Measurements from ENCODE around the gene SUSD1. TPM values are rescaled to one million over a fixed set of nuclear protein-coding genes. Genes with fewer than 3 reads are reported as not detected.

SUSD1 gene
- polyA plus RNA-seq, 1 experiment: 24.2 TPM

DNA sequence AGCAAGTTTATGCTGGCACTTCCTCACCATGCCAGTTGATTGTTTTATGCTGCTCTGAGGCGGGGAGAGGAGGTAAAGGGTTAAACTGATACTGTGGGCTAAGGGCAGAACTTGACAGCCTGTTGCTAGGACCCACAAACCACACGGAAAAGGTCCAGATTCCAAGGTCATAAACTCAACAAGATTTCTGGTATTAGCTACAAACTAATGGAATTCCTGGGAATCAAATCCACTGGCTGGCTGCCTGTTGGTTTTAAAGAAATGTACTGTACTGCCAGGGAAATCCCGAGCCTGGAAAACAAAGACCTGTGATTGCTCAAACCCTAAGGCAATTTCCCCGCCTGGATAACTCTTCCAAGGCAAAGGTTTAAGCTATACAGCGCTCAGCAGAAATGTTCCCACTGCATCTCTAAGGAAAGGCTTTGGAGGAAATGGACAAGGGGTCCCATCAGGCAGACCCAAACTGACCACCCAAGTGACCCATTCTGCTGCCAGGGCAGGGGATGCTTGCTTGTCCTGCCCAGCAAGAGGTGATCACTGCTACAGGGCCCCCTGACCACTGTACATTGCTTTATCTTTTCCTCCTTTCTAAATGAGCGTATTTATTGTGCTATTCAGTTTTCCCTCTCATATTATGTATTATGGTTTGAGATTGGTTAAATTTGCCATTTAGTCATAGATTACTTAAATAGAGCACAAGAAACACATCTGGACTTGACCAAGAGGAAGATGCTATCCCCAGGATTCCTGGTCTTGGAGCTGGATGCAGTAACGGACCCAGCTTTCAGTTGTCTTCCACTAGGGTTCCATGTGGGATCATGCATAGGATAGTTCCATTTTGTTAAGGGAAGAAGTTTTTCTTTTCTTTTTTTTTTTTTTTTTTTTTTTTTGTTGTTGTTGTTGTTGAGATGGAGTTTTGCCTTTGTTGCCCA lies 124.3 kb downstream of the SUSD1 start:
- ChIA-PET CTCF (interaction anchor here (1.2 kb wide), 1 partner anchor 291 kb away, joined by 4 read pairs; no protein-coding TSS in a partner anchor), POLR2A (interaction anchor here (1.0 to 4.1 kb wide), 5 partner anchors 9 to 39 kb away, joined by 3 to 18 read pairs (median 4); no protein-coding TSS in a partner anchor)
- no peaks in the 10 kb centered on the region for H3K27me3 ChIP-seq (ENCODE audit: control insufficient read depth, insufficient read depth, low read length)
- DNase-seq (ENCODE audit: low read depth, low spot score): peak; percentile 92
- peaks cover 7% of the 10 kb centered on the region; the same call in 1 of the 2 replicates for H3K9me3 ChIP-seq (ENCODE audit: control insufficient read depth, insufficient read depth, low read length)
- TF ChIP-seq, protein P1, sequence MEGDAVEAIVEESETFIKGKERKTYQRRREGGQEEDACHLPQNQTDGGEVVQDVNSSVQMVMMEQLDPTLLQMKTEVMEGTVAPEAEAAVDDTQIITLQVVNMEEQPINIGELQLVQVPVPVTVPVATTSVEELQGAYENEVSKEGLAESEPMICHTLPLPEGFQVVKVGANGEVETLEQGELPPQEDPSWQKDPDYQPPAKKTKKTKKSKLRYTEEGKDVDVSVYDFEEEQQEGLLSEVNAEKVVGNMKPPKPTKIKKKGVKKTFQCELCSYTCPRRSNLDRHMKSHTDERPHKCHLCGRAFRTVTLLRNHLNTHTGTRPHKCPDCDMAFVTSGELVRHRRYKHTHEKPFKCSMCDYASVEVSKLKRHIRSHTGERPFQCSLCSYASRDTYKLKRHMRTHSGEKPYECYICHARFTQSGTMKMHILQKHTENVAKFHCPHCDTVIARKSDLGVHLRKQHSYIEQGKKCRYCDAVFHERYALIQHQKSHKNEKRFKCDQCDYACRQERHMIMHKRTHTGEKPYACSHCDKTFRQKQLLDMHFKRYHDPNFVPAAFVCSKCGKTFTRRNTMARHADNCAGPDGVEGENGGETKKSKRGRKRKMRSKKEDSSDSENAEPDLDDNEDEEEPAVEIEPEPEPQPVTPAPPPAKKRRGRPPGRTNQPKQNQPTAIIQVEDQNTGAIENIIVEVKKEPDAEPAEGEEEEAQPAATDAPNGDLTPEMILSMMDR (IDR thresholded peaks at IDR 0.05; ENCODE audit: low read depth, low read length): no peak
- H3K27ac ChIP-seq (ENCODE audit: low read depth, low read length): peak overlapping the region; percentile 97
- no peak overlapping the region for H3K4me3 ChIP-seq (ENCODE audit: low read depth, low read length)

GRCh38 chr9:112049811-112050516 lies 125.1 kb downstream of the SUSD1 start:
- H3K4me3 ChIP-seq (ENCODE audit: low read depth, low read length): no peak overlapping the region
- TF ChIP-seq, protein P1 (IDR thresholded peaks at IDR 0.05; ENCODE audit: low read depth, low read length): no peak
- no peak for DNase-seq (ENCODE audit: low read depth, low spot score)
- ChIA-PET POLR2A (interaction anchor here (1.0 to 4.1 kb wide), 5 partner anchors 8 to 38 kb away, joined by 3 to 18 read pairs (median 4); no protein-coding TSS in a partner anchor), CTCF (interaction anchor here (0.8 kb wide), 1 partner anchor 24 kb away, joined by 3 read pairs; no protein-coding TSS in a partner anchor)
- peaks cover 7% of the 10 kb centered on the region; the same call in 1 of the 2 replicates for H3K9me3 ChIP-seq (ENCODE audit: control insufficient read depth, insufficient read depth, low read length)
- peak overlapping the region; percentile 97 for H3K27ac ChIP-seq (ENCODE audit: low read depth, low read length)
- H3K27me3 ChIP-seq (ENCODE audit: control insufficient read depth, insufficient read depth, low read length): no peaks in the 10 kb centered on the region

- Histone ChIP-seq H3K9me3 (ENCODE audit: control insufficient read depth, insufficient read depth, low read length) (peaks cover 7% of the 10 kb centered on the region; the same call in 1 of the 2 replicates), H3K4me3 (ENCODE audit: low read depth, low read length) (no peak overlapping the region), H3K27ac (ENCODE audit: low read depth, low read length) (peak overlapping the region; percentile 97), H3K27me3 (ENCODE audit: control insufficient read depth, insufficient read depth, low read length) (no peaks in the 10 kb centered on the region)
- TF ChIP-seq, protein P1 (IDR thresholded peaks at IDR 0.05; ENCODE audit: low read depth, low read length): no peak
- DNase-seq (ENCODE audit: low read depth, low spot score): no peak
- CTCF ChIA-PET: interaction anchor here (0.8 kb wide), 1 partner anchor 25 kb away, joined by 3 read pairs; no protein-coding TSS in a partner anchor
- POLR2A ChIA-PET: interaction anchor here (1.3 to 4.1 kb wide), 3 partner anchors 7 to 37 kb away, joined by 4 to 18 read pairs (median 16); no protein-coding TSS in a partner anchor
These were observed 126.0 kb downstream of the SUSD1 start for GRCh38 chr9:112048924-112049691.

- ChIA-PET CTCF (interaction anchor here (1.3 kb wide), 1 partner anchor 10 kb away, joined by 3 read pairs; no protein-coding TSS in a partner anchor), POLR2A (no interaction called here)
- Histone ChIP-seq H3K4me3 (ENCODE audit: low read depth, low read length) (no peak overlapping the region), H3K27ac (ENCODE audit: low read depth, low read length) (no peak overlapping the region), H3K27me3 (ENCODE audit: control insufficient read depth, insufficient read depth, low read length) (no peaks in the 10 kb centered on the region), H3K9me3 (ENCODE audit: control insufficient read depth, insufficient read depth, low read length) (peaks cover 7% of the 10 kb centered on the region; the same call in 1 of the 2 replicates)
- DNase-seq (ENCODE audit: low read depth, low spot score): no peak
- TF ChIP-seq, protein P1 (IDR thresholded peaks at IDR 0.05; ENCODE audit: low read depth, low read length): no peak
These were observed 127.5 kb downstream of the SUSD1 start for GRCh38 chr9:112047538-112048066.
